HG02623 (cell line): ENCODE results near the gene DMAC2.
"Not testable (repeated sequence)": the region's sequence is repeated elsewhere in the genome, so short reads cannot be mapped to it uniquely, and the experiment has no call there.

Source experiments
- ATAC-seq: cut with Tn5 transposase; IDR thresholded peaks from one replicate; pipeline ENCODE4 v1.9.1; 2021; ENCODE audit warnings: moderate library complexity; ENCODE audit not compliant: unreplicated experiment

The DMAC2 gene

DNA sequence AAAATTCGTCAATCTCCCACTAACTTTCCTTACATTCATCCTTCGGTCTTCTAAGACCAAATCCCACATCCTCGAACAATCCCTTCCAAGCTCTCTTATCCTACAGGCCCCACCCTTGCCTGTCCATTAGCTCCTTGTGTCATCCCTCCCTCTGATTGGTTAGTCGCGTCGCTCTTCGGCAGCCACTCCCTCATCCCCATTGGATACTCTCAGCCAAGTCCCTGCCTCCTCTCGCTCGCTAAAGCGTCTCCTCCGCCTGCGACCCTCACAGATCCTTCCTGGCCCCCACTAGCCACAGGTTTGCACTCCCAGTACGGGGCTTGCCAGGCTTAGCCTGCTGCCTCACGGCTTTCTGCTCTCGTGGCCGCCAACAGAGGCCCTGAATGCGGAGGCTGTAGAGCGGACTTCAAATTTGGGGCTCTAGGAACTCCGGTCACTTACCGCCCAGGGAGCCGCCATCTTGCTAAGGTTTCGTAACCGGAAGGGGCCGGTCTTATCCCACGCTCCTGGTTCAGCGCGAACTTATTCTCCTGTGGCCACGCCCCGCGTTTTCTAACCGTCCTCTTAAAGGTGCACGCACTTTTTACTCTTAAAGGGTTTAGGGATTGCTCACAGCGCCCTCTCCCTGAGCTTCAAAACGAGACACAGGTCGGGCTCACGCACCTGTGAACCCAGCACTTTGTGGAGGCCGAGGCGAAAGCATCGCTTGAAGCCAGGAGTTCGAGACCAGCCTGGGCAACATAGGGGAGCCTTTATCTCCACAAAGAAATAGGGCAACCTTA is at the start of gene DMAC2:
Gene DMAC2 (minus strand): TSS at position 472 of the 782 bp plus-strand sequence. CDS start 13 bp downstream, at position 459.
- peak; percentile 88 for ATAC-seq

GRCh38 chr19:41486953-41487352 is 47.2 kb upstream of the DMAC2 start:
- not testable (repeated sequence) for ATAC-seq

GRCh38 chr19:41484822-41485221 is 45.1 kb upstream of the DMAC2 start:
- no peak for ATAC-seq

DNA sequence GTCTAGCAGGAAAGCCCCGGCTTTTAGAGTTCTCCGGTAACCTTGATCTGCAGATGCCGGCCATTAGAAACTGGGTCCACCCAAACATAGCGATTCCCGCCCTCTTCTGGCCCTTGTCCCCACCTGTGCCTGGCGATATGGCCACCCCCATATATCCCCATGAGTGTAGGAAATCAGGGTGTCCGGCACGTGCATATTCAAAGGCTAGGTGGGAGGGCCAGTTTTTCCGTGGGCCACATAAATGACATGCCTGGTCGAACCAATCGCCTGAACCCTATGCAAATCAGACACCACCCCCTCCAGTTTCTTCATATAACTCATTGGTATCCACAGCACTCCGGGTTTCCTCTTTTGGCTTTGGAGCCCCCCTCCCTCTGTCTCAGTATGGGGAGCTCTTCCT is 40.6 kb upstream of the DMAC2 start:
- ATAC-seq = no peak

GRCh38 chr19:41479757-41480191 is 40.1 kb upstream of the DMAC2 start:
- ATAC-seq = no peak

GRCh38 chr19:41478875-41479756 is 39.4 kb upstream of the DMAC2 start:
- ATAC-seq = no peak

GRCh38 chr19:41478171-41478570 is 38.5 kb upstream of the DMAC2 start:
- no peak for ATAC-seq

DNA sequence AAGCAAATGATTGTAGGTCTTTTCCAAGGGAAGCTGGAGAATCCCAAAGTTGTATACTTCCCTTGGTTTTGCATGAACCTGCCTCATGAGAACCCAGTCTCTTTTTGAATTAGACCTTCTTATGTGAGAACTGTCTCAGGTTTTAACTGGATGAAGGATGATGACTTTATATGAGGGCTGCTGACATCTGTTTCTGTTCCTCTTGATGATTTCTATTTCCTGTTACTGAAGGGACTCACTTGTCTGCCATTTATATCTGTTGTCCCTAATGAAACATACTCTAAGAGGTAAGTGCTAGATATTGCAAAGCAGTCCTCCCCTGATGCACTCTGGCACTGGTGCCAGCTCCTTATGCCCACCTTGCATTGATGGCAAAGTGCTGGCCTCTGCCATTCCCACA is 36.9 kb upstream of the DMAC2 start:
- no peak for ATAC-seq

DNA sequence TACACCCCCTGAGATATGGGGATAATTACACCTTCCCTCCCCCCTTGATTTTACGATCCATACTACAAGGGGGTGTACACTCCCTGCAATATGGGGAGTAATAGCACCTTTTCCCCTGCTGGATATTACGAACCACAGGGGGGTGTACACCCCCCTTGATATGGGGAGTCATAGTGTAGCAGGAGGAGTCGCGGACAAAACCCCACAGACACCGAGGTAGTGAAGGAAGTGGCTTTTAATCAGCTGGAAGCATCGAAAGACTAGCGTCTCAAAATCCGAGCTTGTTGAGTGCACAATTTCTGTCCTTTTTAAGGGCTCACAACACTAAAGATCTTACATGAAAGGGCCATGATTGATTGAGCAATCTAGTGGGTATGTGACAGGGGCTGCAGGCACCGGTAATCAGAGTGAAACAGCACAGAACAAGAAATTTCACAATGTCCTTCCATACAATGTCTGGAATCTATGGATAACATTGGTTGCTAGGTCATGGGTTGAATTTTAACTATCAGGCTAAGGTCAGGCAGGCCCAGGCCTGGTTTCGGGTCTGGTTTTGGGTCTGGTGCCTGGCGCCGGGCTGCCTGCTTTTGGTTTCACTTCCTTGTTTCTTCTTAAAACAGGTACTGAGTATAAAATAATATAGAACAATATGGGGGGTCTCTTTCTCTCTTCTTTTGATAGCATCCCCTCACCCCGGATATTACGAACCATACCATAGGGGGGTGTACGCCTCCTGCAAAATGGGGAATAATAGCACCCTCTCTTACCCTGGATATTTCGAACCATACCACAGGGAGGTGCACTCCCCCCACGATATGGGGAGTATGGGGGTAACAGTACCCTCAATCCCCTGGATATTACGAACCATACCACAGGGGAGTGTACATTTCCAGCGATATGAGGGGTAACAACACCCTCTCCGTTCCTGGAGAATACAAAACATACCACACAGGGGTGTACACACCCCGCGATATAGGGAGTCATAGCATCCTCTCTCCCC is 23.8 kb upstream of the DMAC2 start:
- not testable (repeated sequence) for ATAC-seq

DNA sequence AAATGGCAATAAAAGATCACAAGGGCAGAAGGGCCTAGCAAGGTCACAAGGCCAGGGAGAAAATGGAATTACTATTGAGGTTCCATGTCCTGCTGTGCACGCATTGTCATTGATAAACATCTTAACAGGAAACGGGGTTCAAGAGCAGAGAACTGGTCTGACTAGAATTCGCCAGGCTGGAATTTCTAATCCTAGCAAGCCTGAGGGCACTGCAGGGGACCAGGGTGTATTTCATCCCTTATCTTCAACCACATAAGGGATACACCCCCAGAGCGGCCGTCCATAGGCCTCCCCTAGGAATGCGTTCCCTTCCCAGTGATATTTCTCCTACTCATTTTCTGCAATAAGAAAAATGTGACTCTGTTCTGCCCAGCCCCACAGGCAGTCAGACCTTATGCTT is 22.8 kb upstream of the DMAC2 start:
- ATAC-seq = no peak

DNA sequence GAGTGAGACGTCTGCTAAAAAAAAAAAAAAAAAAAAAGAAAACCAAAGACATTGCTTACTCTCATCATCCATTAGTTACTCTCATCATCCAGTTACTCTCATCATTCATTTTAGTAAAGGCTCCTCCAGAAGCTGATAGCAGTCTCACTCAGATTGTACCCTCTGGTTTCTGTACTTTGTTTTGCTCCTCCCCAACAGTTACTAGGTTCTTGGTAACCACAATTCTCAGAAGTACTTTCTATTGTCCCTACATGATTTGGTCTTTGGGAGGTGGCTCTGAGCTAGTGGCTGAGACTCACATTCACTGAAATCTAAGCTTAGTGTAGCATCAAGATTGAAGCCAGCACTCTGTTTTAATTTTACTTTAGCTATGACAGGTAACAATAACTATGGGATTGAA is 17.5 kb upstream of the DMAC2 start:
- ATAC-seq = peak; percentile 55

DNA sequence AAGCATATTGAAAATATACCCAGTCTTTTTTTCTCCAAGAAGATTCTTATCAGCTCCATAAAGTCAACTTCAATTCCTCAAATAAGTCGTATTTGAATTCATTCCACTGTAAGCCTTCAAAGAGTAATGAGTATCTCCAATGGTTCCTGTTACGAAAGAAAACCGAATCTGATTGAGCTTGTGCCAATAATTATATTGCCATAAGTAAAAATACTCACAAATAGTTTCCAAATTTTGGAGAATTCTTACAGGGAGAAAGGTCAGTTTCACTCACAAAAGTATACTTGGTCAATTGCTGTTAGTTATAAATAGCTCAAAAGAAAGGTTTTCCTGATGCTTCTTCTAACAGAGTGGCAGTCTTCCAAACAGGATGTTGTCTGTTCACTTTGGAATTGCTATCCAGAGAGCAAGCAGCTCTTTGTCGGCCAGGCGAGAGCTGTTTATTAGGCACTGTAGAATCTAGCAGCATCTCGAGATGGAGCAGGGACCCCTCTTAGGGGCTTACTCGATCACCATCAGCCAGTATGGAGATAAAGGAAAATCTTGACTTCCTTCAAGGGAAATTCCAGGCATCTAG is 16.7 kb upstream of the DMAC2 start:
- ATAC-seq = no peak

DNA sequence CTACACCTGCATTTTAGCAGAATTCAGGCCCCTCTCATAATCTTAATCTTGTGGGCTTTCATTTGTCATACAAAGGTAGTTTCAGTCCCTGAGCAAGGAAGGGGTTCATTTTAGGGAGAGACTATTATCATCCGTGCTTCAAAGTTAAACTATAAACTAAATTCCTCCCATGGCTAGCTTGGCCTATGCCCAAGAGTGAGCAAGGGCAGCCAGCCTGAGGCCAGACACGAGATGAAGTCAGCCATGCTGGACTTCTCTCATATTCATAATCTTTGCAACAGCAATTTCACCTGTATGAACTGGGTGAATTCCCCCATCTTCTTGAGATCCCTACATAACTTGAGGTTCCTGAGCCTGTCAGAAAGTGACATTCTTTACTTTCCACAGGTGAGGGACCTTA is 16.2 kb upstream of the DMAC2 start:
- no peak for ATAC-seq

GRCh38 chr19:41452584-41453275 is 13.0 kb upstream of the DMAC2 start:
- no peak for ATAC-seq

DNA sequence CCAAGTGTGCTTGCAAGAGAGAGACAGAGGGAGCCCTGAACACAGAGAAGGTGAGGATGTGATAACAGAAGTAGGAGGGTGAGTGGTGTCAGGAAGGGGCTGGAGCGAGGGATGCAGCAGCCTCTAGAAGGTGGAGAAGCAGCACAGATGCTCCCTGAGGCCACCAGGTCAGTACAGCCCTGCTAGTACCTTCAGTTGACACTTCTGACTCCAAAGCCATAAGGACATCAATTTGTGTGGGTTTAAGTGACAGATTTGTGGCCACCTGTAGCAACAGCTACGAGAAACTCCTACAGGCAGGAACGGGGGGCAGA is 10.1 kb upstream of the DMAC2 start:
- no peak for ATAC-seq

- no peak for ATAC-seq
These were observed 9.6 kb upstream of the DMAC2 start for GRCh38 chr19:41449079-41449864.

DNA sequence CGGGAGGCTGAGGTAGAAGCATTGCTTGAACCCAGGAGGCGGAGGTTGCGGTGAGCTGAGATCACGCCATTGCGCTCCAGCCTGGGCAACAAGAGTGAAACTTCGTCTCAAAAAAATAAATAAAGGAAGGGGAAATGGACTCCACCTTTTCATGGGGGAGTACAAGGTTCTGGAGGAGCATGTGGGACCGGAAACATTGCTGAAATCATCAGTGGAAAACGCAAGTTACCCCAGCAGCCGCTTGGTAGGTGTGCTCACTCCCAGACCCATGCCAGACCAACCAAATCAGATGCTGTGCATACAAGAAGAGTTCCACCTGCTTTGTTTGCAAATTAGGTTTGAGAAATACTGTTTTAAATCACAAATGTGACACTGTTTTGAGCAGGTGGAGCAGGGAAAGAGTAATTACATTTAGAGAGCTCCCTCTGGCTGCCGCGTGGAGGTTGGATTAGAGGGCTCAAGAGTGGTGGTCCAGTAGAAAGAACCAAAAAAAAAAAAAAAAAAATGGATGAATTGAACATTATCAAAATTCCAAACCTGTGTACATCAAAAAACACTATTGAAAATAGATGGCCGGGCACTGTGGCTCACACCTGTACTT is 8.1 kb upstream of the DMAC2 start:
- no peak for ATAC-seq

DNA sequence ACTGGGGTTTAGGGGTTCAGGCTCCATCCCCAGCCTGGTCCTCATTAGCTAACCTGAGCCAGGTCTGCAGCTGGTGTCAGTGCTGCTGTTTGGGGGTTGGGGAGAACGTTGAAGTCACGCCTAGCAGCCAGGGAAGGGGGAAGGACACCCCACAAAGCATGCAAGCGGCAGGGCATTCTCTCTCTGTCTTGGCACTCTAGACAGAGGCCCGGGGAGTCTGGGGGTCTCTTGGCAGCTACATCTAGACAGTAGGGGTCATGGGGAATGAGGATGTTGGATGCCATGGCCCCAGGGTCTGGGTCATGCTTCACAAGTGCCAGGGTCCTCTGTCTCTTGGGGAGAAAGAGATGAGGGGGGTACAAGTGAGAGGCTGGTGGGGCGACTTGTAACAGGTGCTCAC is 5.9 kb upstream of the DMAC2 start:
- no peak for ATAC-seq
